Stimulated activated effector memory CD8-positive, alpha-beta T cell treated with anti-CD3 and anti-CD28 coated beads, Interleukin-12 subunit alpha, Interleukin-12 subunit beta, amount 100 ng/mL, for 72 hours (primary cell): ENCODE data around the gene ST8SIA5.

ENCODE experiments used
- ATAC-seq: fragments of 150-1000 bp; cut with Tn5 transposase; 2 replicates; pipeline ENCODE4 v1.10.0; 2021
- DNase-seq, 2 donors: peaks; one replicate each; pipeline ENCODE4 v3.0.0; 2021 to 2022; ENCODE audit warnings: low spot score in 2 of 2
- H3K27ac Mint-ChIP-seq: one replicate; pipeline ENCODE4 v1.8.0; 2022; ENCODE audit warnings: mild to moderate bottlenecking, mixed read lengths
- H3K36me3 Mint-ChIP-seq: one replicate; pipeline ENCODE4 v1.8.0; 2022; ENCODE audit warnings: mild to moderate bottlenecking, mixed read lengths
- H3K4me1 Mint-ChIP-seq: one replicate; pipeline ENCODE4 v1.8.0; 2022; ENCODE audit warnings: mixed read lengths
- H3K4me3 Mint-ChIP-seq: one replicate; pipeline ENCODE4 v1.8.0; 2022; ENCODE audit warnings: mild to moderate bottlenecking, mixed read lengths
- H3K9me3 Mint-ChIP-seq: one replicate; pipeline ENCODE4 v1.8.0; 2022; ENCODE audit warnings: mixed read lengths

Gene ST8SIA5

DNA sequence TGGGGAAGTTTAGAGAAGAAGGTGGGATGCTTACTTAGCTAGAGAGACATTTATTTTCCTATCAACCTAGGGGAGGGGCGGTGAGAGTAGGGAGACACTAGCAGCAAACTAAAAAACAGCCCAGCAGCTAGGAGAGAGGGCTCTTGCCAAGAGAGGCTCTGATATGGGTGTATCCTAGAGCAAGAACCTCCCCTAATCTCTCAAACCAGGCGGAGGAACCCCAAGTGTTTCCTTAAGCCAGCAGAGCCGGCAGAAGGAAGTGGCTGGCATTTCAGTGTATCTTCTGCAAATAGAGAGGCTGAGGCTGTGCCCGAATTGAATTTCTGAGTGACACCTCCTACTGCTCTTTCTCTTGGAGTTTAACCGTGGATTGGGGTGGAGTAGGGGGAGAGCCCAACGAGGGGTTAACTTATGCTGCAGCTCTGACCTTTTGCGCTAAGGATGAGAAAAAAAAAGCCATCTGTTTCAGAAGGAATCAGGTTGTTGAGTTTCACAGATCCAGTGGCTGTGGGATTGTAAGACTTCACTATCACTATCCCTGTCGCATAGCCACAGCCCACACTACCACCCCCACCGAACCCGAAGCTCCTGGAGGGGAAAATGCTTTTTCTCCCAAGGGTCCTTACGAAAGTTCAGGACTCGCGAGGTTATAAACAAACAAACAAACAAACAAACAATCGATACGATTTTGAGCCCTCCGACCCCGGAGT lies 1.4 kb downstream of the ST8SIA5 start:
- no peak for DNase-seq
- no peaks in the 10 kb centered on the region for H3K9me3 Mint-ChIP-seq

GRCh38 chr18:46754661-46755292 lies 2.1 kb downstream of the ST8SIA5 start:
- Mint-ChIP-seq H3K4me1 (peaks cover 16% of the 10 kb centered on the region), H3K4me3 (no peak overlapping the region), H3K9me3 (no peaks in the 10 kb centered on the region), H3K27ac (no peak overlapping the region), H3K36me3 (no peaks in the 10 kb centered on the region)
- ATAC-seq (no peak), DNase-seq (no peak)

More for the DNA sequence above, 1.4 kb downstream of the ST8SIA5 start:
- Mint-ChIP-seq H3K27ac (no peak overlapping the region), H3K4me1 (peaks cover 16% of the 10 kb centered on the region), H3K4me3 (no peak overlapping the region), H3K36me3 (no peaks in the 10 kb centered on the region)
- no peak for ATAC-seq

DNA sequence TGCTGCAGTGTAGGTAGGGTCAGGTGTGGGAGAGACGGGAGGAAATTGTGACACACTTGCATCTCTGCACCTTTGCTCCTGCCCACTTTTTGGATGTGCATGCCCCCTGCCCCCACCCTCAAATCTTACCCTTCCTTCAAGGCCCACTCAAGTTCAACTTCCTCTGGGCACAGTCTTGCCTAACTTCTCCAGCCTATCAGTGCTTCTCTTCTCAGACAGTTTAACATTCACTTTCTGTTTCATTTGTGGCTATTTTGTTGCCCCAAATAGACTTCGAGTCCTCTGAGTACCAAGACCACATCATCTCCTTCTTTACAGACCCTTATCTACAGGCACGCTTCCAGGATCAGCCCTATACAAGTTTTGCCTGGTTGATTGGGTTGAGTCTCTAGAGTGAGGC lies 2.7 kb downstream of the ST8SIA5 start:
- DNase-seq, result no peak
- Mint-ChIP-seq H3K4me3 (no peak overlapping the region), H3K4me1 (peaks cover 16% of the 10 kb centered on the region), H3K36me3 (no peaks in the 10 kb centered on the region), H3K27ac (no peak overlapping the region), H3K9me3 (no peaks in the 10 kb centered on the region)
- no peak for ATAC-seq

DNA sequence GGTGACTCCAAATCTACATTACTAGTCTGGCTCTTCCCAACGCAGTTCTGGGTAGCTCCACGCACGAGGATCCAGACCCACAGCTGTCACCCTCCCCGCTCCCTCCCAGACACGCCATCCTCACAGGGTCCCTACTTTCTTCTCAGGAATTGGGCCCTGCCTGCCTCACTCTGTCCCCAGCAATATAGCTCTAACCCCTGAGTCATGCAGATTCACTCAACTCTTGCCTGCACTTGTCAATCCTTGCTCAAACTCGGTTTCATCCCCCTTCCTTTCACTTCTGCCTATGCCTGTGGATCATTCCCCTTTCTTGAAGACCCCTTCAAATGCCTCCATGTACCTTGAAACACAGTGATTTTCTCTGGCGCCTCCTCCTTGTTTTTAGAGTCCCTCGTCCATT lies 5.0 kb downstream of the ST8SIA5 start:
- DNase-seq (no peak), ATAC-seq (no peak)
- Mint-ChIP-seq H3K4me3 (no peak overlapping the region), H3K4me1 (peaks cover 16% of the 10 kb centered on the region), H3K27ac (no peak overlapping the region), H3K36me3 (no peaks in the 10 kb centered on the region), H3K9me3 (no peaks in the 10 kb centered on the region)

DNA sequence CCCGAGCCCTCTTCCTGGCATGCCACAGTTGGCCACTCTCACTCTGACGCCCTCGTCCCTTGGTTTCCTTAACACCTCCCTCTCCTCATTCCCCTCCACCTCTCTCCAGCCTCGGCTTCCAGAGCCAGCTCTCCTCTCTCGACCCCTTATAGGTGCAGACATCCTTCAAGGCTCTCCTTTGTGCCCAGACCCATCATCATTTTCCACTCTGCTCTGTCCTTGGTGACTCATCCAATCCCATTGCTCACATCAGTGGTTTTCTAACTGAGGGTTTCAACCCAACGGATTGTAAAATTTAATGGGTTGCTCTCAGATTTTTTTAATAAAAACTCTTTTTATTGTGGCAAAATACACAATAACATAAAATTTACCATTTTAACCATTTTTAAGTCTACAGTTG lies 6.2 kb downstream of the ST8SIA5 start:
- peaks cover 12% of the 10 kb centered on the region for H3K4me1 Mint-ChIP-seq
- H3K4me3 Mint-ChIP-seq, result no peak overlapping the region
- DNase-seq, result no peak
- no peak for ATAC-seq
- no peak overlapping the region for H3K27ac Mint-ChIP-seq
- H3K9me3 Mint-ChIP-seq, result no peaks in the 10 kb centered on the region
- H3K36me3 Mint-ChIP-seq, result no peaks in the 10 kb centered on the region

GRCh38 chr18:46748466-46748865 lies 8.4 kb downstream of the ST8SIA5 start:
- DNase-seq, result no peak
- no peaks in the 10 kb centered on the region for H3K9me3 Mint-ChIP-seq
- no peaks in the 10 kb centered on the region for H3K4me1 Mint-ChIP-seq
- H3K27ac Mint-ChIP-seq, result no peak overlapping the region
- no peak for ATAC-seq
- H3K4me3 Mint-ChIP-seq, result no peak overlapping the region
- H3K36me3 Mint-ChIP-seq, result no peaks in the 10 kb centered on the region

GRCh38 chr18:46740046-46740445 lies 16.8 kb downstream of the ST8SIA5 start:
- Mint-ChIP-seq H3K27ac (no peak overlapping the region), H3K36me3 (no peaks in the 10 kb centered on the region), H3K4me1 (no peaks in the 10 kb centered on the region), H3K4me3 (no peak overlapping the region), H3K9me3 (peaks cover 4% of the 10 kb centered on the region)
- DNase-seq, result no peak
- ATAC-seq, result no peak

DNA sequence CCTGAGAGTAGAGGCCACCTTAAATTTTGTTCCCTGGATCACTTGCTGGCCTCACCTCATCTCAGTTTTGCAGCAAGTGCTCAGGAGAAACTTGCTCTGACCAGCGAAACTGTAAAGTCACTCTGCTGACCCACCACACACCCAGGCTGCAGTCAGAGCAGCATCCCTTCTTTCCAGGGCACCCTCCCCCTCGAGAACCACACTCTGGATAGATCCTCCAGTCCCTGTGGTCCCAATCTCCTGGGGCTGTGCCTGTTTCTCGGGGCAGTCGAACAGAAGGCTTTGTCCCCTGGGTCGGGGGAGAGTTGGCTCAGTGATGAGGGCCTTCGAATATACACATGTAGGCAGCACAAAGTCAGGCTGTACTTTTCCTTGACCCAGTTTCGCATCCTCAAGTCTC lies 18.4 kb downstream of the ST8SIA5 start:
- Mint-ChIP-seq H3K27ac (peak overlapping the region; percentile 45), H3K4me1 (no peaks in the 10 kb centered on the region), H3K36me3 (no peaks in the 10 kb centered on the region), H3K9me3 (peaks cover 4% of the 10 kb centered on the region), H3K4me3 (no peak overlapping the region)
- ATAC-seq (no peak), DNase-seq (no peak)

DNA sequence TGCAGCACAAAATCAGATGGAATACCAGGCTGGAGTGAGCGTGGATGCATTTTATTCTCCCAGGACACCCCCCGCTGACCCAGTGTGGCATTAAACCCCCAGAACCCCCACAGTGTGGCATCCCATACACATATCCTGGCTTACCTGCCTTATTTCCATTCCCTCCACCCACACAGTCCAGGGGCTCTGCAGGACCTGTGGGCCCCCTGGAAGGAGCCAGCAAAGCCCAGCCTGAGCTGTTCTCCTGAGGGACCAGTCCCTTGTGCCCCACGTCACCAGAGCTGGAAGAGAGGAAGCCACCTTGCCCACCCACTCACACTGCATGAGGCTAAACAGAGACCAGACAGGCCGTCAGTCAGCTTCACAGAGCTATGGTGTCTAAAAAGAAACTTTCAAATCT lies 20.1 kb downstream of the ST8SIA5 start:
- H3K4me3 Mint-ChIP-seq, result no peak overlapping the region
- no peaks in the 10 kb centered on the region for H3K4me1 Mint-ChIP-seq
- DNase-seq (no peak), ATAC-seq (peak; percentile 8)
- H3K27ac Mint-ChIP-seq, result no peak overlapping the region
- peaks cover 4% of the 10 kb centered on the region for H3K9me3 Mint-ChIP-seq
- H3K36me3 Mint-ChIP-seq, result no peaks in the 10 kb centered on the region

DNA sequence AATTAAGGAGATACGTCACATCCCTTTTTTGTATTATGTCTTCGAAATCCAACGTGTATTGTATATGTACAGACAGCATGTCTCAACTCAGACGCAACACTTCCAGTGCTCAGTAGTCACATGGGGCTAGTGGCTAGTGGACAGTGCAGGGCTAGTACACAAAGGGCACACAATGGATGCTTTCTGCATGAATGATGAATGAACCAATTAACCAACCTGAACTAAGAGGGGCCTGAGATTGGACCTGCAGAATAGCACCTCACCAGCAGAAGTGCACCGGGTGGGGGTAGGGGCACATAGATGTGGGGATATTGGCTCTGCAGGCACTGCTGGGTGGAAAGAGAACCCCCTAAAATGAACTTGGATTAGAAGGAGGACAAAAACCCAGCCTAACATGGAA lies 20.7 kb downstream of the ST8SIA5 start:
- H3K9me3 Mint-ChIP-seq, result peaks cover 4% of the 10 kb centered on the region
- H3K27ac Mint-ChIP-seq, result no peak overlapping the region
- H3K4me1 Mint-ChIP-seq, result no peaks in the 10 kb centered on the region
- no peak for ATAC-seq
- no peak overlapping the region for H3K4me3 Mint-ChIP-seq
- H3K36me3 Mint-ChIP-seq, result no peaks in the 10 kb centered on the region
- no peak for DNase-seq

DNA sequence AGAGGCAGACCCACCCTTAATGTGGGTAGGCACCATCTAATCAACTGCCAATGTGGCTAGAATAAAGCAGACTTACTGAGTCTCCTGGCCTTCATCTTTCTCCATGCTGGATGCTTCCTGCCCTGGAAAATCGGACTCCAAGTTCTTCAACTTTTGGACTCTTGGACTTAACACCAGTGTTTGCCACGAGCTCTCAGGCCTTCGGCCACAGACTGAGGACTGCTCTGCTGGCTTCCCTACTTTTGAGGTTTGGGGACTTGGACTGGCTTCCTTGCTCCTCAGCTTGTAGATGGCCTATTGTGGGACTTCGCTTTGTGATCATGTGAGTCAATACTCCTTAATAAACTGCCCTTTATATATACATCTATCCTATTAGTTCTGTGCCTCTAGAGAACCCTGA lies 21.9 kb downstream of the ST8SIA5 start:
- no peak overlapping the region for H3K27ac Mint-ChIP-seq
- peaks cover 1% of the 10 kb centered on the region for H3K9me3 Mint-ChIP-seq
- H3K4me1 Mint-ChIP-seq, result no peaks in the 10 kb centered on the region
- ATAC-seq (no peak), DNase-seq (no peak)
- H3K36me3 Mint-ChIP-seq, result no peaks in the 10 kb centered on the region
- no peak overlapping the region for H3K4me3 Mint-ChIP-seq

- Mint-ChIP-seq H3K4me3 (no peak overlapping the region), H3K27ac (no peak overlapping the region), H3K4me1 (no peaks in the 10 kb centered on the region), H3K36me3 (no peaks in the 10 kb centered on the region), H3K9me3 (peaks cover 6% of the 10 kb centered on the region)
- ATAC-seq, result no peak
- DNase-seq, result no peak
Measured at GRCh38 chr18:46733872-46734271, 23.0 kb downstream of the ST8SIA5 start.

DNA sequence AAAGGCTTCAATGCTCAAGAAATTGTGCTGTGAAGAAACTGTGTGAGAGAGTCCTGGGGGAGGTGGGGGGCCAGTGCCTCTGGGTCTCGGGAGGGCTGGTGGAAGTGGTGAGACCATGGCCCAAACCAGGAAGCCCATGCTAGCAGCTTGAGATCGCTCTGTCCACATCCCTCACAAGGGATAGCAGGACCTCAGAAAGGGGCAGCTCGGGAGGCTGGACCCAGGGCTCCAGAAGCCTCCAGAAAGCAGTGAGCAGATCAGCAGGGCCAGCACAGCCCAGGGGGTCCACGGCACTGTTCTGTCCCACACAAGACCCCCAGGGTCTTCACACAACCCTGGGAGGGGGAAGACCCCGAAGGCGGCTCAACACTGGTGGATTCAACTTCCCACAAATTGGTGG lies 24.1 kb downstream of the ST8SIA5 start:
- no peak overlapping the region for H3K4me3 Mint-ChIP-seq
- no peaks in the 10 kb centered on the region for H3K36me3 Mint-ChIP-seq
- H3K27ac Mint-ChIP-seq, result no peak overlapping the region
- H3K4me1 Mint-ChIP-seq, result no peaks in the 10 kb centered on the region
- DNase-seq, result no peak
- H3K9me3 Mint-ChIP-seq, result peaks cover 6% of the 10 kb centered on the region
- ATAC-seq, result no peak

DNA sequence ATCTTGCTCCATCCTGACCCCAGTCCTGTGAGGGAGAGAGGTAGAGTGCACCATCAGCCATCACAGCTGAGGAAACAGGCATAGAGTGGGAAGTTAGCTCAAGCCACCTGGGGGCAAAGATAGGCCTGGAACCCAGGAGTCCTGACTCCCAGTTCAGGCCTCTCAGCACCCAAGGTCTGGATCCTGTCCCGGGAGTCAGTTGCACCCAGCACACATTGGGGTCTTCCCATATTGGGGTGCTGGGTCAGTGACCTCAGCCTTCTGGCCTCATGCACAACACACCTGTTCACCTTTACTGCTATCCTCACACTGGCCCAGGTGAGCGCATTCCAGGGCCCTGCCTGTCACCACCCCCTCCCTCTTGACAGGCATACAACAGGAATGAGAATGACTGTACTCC lies 24.7 kb downstream of the ST8SIA5 start:
- no peaks in the 10 kb centered on the region for H3K36me3 Mint-ChIP-seq
- no peak for DNase-seq
- H3K4me3 Mint-ChIP-seq, result no peak overlapping the region
- no peak for ATAC-seq
- peaks cover 6% of the 10 kb centered on the region for H3K9me3 Mint-ChIP-seq
- H3K27ac Mint-ChIP-seq, result no peak overlapping the region
- no peaks in the 10 kb centered on the region for H3K4me1 Mint-ChIP-seq

GRCh38 chr18:46731316-46731715 lies 25.5 kb downstream of the ST8SIA5 start:
- ATAC-seq (no peak), DNase-seq (no peak)
- no peak overlapping the region for H3K4me3 Mint-ChIP-seq
- H3K9me3 Mint-ChIP-seq, result peaks cover 6% of the 10 kb centered on the region
- no peaks in the 10 kb centered on the region for H3K36me3 Mint-ChIP-seq
- no peaks in the 10 kb centered on the region for H3K4me1 Mint-ChIP-seq
- H3K27ac Mint-ChIP-seq, result no peak overlapping the region

DNA sequence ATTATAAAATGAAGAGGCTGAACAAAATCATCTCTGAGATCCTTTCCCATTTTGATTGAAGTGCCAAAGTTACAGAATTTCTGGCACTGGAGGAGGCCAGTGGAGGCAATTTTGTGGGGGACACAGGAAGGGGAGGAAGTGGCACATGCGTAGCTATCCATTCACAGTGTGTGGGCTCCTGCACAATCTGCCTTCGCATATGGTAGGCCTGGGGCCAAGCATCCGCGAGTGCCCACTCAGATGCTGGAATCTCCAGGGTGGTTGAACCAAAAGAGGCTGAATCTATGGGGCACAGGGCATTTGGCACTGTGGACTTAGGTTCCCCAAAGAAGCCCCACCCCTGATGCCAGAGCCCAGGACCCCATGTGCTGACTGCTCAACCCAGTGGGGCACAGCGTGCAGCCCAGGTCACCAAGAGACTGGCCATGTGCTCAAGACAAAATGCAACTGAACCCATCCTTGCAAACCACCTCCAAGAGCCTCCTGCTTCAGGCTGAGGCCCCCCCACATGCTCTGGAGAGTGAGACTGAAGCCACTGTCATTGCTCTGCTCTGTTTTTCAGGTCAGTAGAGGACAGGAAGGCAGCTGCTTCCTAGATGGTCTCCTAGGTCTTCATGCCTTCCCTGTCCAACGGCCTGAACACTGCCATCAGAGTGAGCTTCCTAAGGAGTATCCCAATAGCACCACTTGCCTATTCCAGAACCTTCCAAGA lies 28.5 kb downstream of the ST8SIA5 start:
- no peak overlapping the region for H3K4me3 Mint-ChIP-seq
- H3K36me3 Mint-ChIP-seq, result no peaks in the 10 kb centered on the region
- ATAC-seq (no peak), DNase-seq (no peak)
- no peak overlapping the region for H3K27ac Mint-ChIP-seq
- no peaks in the 10 kb centered on the region for H3K4me1 Mint-ChIP-seq
- peaks cover 6% of the 10 kb centered on the region for H3K9me3 Mint-ChIP-seq
